Endothelial cell of umbilical vein (primary cell): Measurements from ENCODE around the gene PELI2.

ENCODE experiments used
- GATA2 ChIP-seq: IDR thresholded peaks from 2 replicates; pipeline ENCODE4 v1.7.0; 2011; ENCODE audit warnings: low read depth, mild to moderate bottlenecking, moderate library complexity, mixed read lengths, low read length; ENCODE audit not compliant: insufficient read length, insufficient read depth
- JUN ChIP-seq: IDR thresholded peaks from 2 replicates; pipeline ENCODE4 v1.6.1; 2011; ENCODE audit warnings: borderline replicate concordance, low read depth; ENCODE audit not compliant: insufficient read length, insufficient read depth
- POLR2A ChIP-seq: IDR thresholded peaks from 2 replicates; pipeline ENCODE4 v1.6.1; 2012; ENCODE audit warnings: low read depth, mild to moderate bottlenecking, control low read depth, low read length
- POLR2AphosphoS5 ChIP-seq: IDR thresholded peaks from 2 replicates; pipeline ENCODE4 v1.6.1; 2012; ENCODE audit warnings: low read depth, mild to moderate bottlenecking, control low read depth, low read length, moderate library complexity; ENCODE audit not compliant: insufficient read depth
- TF ChIP-seq, protein P1 (sequence below), 2 donors: IDR thresholded peaks; 1 replicate in 1 of 2; 2 replicates in 1 of 2; pipeline ENCODE4 v1.5.1; 2011; ENCODE audit warnings: low read length in 2 of 2, mild to moderate bottlenecking in 2 of 2, moderate library complexity in 2 of 2, control low read depth in 1 of 2, inconsistent platforms in 1 of 2, low read depth in 1 of 2; ENCODE audit not compliant: insufficient read depth in 1 of 2; ENCODE audit errors: extremely low read depth in 1 of 2

DNA sequence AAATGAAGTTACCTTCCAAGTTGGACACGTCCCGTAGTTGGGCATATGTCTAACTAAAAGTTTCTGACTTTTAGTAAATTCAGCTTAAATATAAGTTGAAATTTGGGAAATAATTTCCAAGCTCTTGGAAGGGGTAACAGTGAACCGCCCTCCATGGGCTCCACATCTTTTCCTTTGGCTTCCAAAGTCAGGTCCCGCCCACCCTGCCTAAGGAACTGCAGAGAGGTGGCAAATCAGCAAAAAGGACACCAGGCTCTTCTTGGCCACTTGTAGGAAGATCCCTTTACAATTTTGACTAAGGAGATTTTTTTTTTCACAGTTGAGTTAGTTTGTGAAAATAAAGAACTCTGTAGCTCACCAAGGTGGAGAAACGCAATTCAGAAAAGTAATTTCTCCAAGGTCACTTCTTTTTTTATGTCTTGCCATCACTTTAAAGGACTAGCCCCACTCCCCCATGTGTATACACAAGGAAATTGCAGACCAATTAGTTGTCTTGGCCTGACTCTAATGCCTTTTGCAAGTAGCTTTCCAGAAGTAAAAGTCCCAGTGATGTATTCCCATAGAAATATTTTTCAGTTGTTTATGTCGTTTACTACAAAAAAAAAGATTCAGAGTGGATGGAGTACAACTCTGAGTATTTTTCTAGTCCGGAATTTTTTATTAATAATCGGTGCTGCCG, 181.2 kb downstream of the PELI2 start:
- TF ChIP-seq, protein P1, sequence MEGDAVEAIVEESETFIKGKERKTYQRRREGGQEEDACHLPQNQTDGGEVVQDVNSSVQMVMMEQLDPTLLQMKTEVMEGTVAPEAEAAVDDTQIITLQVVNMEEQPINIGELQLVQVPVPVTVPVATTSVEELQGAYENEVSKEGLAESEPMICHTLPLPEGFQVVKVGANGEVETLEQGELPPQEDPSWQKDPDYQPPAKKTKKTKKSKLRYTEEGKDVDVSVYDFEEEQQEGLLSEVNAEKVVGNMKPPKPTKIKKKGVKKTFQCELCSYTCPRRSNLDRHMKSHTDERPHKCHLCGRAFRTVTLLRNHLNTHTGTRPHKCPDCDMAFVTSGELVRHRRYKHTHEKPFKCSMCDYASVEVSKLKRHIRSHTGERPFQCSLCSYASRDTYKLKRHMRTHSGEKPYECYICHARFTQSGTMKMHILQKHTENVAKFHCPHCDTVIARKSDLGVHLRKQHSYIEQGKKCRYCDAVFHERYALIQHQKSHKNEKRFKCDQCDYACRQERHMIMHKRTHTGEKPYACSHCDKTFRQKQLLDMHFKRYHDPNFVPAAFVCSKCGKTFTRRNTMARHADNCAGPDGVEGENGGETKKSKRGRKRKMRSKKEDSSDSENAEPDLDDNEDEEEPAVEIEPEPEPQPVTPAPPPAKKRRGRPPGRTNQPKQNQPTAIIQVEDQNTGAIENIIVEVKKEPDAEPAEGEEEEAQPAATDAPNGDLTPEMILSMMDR (IDR thresholded peaks at IDR 0.05; ENCODE audit: extremely low read depth in 1 of 2, insufficient read depth in 1 of 2, low read depth in 1 of 2, low read length in 2 of 2): no peak
- TF ChIP-seq POLR2A (no peak), JUN (no peak), GATA2 (no peak), POLR2AphosphoS5 (no peak)
